HG03354 (cell line): ENCODE data around the gene WNT3A.

Experiments
- ATAC-seq: cut with Tn5 transposase; IDR thresholded peaks from one replicate; pipeline ENCODE4 v1.9.1; 2021; ENCODE audit warnings: mild to moderate bottlenecking; ENCODE audit not compliant: unreplicated experiment, poor library complexity, severe bottlenecking

WNT3A gene

GRCh38 chr1:228064296-228064695 is 57.5 kb downstream of the WNT3A start:
- no peak for ATAC-seq

GRCh38 chr1:228064741-228065542 is 58.1 kb downstream of the WNT3A start:
- no peak for ATAC-seq

GRCh38 chr1:228065543-228066347 is 58.9 kb downstream of the WNT3A start:
- ATAC-seq = no peak

GRCh38 chr1:228066416-228066815 is 59.6 kb downstream of the WNT3A start:
- no peak for ATAC-seq

- ATAC-seq = no peak
These were observed 60.3 kb downstream of the WNT3A start for GRCh38 chr1:228066891-228067654.

- ATAC-seq = no peak
These were observed 61.6 kb downstream of the WNT3A start for GRCh38 chr1:228068359-228068758.

- no peak for ATAC-seq
These were observed 63.4 kb downstream of the WNT3A start for GRCh38 chr1:228070173-228070572.

- no peak for ATAC-seq
These were observed 64.1 kb downstream of the WNT3A start for GRCh38 chr1:228070851-228071250.

- ATAC-seq = no peak
These were observed 65.2 kb downstream of the WNT3A start for GRCh38 chr1:228071839-228072657.

- ATAC-seq = no peak
These were observed 65.9 kb downstream of the WNT3A start for GRCh38 chr1:228072658-228073043.

GRCh38 chr1:228073061-228073856 is 66.5 kb downstream of the WNT3A start:
- no peak for ATAC-seq

- ATAC-seq = no peak
These were observed 67.2 kb downstream of the WNT3A start for GRCh38 chr1:228073857-228074545.

GRCh38 chr1:228074954-228075730 is 68.3 kb downstream of the WNT3A start:
- ATAC-seq = no peak

- ATAC-seq = no peak
These were observed 69.0 kb downstream of the WNT3A start for GRCh38 chr1:228075801-228076271.

- no peak for ATAC-seq
These were observed 70.1 kb downstream of the WNT3A start for GRCh38 chr1:228076796-228077430.

GRCh38 chr1:228077565-228078330 is 71.0 kb downstream of the WNT3A start:
- no peak for ATAC-seq
